AG09309 (cell line): ENCODE results near the gene PACS1.

Experiments used
- DNase-seq: peaks from one replicate; pipeline ENCODE4 v3.0.0-alpha.2; 2010; ENCODE audit warnings: low read depth
- H3K4me3 ChIP-seq: 2 replicates; pipeline ENCODE4 v1.5.1; 2011; ENCODE audit warnings: mild to moderate bottlenecking, low read depth, low read length, moderate library complexity; ENCODE audit not compliant: control insufficient read depth
- TF ChIP-seq, protein P1 (sequence below): IDR thresholded peaks from 2 replicates; pipeline ENCODE4 v1.5.1; 2011; ENCODE audit warnings: mild to moderate bottlenecking, low read depth, low read length, inconsistent platforms; ENCODE audit not compliant: insufficient read depth, control insufficient read depth; ENCODE audit errors: missing control alignments

The PACS1 gene

DNA sequence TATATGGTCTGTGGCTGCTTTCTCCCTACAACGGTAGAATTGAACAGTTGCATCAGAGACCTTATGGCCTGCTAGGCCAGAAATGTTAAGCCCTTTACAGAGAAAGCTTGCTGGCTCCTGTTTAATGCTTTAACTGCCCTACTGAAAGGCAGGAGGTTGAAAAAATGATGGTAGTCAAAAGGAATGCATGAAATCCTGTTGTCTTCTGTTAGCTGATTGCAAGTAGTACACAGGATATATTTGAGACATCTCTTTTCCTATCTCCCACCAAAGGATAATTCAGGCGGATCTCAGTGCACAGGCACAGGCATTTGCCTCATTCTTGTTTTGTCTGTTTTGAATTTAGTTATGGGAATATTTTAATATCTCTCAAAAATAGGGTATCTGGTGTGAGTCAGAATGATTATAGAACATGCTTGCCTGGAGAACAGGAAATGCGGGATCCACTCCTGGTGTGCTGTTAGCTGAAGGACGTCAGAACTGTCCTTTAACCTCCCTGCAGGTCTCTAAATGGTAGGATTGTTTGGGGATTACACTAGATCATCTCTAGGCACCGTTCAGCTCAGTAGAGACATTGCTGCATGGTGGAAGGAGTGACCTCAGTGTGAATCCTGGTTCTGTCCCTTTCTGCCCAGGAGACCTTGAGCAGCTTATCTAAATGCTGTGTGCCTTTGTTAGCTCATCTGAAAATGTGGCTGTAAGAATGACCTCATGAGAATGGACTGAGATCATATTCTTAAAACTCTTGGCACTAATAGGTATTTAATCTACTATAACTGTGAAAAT is 49.5 kb downstream of the PACS1 start:
- TF ChIP-seq, protein P1, sequence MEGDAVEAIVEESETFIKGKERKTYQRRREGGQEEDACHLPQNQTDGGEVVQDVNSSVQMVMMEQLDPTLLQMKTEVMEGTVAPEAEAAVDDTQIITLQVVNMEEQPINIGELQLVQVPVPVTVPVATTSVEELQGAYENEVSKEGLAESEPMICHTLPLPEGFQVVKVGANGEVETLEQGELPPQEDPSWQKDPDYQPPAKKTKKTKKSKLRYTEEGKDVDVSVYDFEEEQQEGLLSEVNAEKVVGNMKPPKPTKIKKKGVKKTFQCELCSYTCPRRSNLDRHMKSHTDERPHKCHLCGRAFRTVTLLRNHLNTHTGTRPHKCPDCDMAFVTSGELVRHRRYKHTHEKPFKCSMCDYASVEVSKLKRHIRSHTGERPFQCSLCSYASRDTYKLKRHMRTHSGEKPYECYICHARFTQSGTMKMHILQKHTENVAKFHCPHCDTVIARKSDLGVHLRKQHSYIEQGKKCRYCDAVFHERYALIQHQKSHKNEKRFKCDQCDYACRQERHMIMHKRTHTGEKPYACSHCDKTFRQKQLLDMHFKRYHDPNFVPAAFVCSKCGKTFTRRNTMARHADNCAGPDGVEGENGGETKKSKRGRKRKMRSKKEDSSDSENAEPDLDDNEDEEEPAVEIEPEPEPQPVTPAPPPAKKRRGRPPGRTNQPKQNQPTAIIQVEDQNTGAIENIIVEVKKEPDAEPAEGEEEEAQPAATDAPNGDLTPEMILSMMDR: no peak
- DNase-seq: no peak
- no peak overlapping the region for H3K4me3 ChIP-seq

DNA sequence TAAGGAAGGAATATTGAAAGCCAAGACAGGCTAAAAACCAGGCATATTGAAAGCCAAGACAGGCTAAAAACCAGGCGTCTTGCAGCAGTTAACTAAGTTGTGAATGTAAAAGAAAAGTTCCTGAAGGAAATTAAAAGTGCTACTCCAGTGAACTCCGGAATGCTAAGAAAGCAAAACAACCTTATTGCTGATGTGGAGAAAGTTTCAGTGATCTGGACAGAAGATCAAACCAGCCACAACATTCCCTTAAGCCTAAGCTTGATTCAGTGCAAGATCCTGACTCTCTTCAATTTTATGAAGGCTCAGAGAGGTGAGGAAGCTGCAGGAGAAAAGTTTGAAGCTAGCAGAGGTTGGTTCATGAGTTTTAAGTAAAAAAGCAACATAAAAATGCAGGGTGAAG is 51.4 kb downstream of the PACS1 start:
- TF ChIP-seq, protein P1: no peak
- no peak for DNase-seq
- no peak overlapping the region for H3K4me3 ChIP-seq

DNA sequence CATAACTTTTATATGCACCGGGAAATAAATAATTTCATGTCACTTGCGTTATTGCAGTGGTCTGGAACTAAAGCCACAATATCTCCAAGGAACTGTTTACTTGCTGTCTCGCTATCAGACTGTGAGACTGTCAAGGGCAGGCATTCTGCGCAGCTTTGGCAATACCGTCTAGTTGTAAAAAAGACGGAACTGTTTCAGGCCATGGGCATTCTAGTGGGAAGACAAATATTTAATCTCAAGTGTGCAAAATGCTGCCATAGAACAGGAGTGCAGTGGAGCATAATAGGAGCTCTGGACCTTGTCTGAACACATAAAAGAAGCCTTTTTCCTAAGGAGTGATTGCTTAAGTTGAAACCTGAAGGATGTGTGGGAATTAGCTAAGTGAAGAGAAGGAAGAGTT is 53.8 kb downstream of the PACS1 start:
- DNase-seq: no peak
- TF ChIP-seq, protein P1: no peak

DNA sequence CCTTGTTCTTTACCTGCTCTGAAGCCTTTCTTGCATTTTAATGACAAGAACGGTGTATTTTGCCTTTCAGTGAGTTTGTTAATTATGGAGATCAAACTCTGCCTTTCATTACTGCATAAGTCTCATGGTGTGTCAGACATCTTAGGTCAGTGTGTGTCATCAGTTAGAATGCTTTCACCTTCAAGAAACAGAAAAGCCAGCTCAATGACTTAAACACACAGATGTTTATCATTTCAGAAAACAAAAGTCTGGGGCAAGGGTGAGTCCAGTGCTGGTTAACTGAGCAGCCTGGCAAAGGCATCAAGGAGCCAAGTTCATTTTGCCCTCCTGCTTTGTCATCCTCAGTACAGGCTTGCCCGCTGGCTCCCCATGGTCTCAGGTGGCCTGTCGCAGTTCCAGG is 54.5 kb downstream of the PACS1 start:
- no peak overlapping the region for H3K4me3 ChIP-seq
- DNase-seq: no peak
- TF ChIP-seq, protein P1: no peak

More for the DNA sequence above, 53.8 kb downstream of the PACS1 start:
- no peak overlapping the region for H3K4me3 ChIP-seq

DNA sequence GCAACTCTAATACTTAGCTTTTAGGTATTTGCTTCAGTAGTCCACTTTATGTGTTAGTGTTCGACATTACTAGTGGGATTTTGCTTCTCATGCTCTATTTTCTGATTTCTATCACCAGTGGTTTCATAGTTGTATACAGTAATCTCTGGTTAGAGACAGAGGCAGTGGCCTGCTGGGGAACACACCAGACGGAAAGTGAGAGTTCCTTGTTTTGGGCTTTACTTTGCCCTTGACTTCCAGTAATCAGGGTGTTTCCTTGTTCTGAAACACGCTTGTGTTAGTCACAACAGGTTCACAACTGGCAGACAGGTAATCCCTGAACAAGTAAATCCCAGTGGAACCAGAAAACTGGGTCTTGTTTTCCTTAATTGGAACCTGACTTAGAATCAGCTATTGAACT is 56.0 kb downstream of the PACS1 start:
- no peak overlapping the region for H3K4me3 ChIP-seq
- TF ChIP-seq, protein P1: no peak
- no peak for DNase-seq

DNA sequence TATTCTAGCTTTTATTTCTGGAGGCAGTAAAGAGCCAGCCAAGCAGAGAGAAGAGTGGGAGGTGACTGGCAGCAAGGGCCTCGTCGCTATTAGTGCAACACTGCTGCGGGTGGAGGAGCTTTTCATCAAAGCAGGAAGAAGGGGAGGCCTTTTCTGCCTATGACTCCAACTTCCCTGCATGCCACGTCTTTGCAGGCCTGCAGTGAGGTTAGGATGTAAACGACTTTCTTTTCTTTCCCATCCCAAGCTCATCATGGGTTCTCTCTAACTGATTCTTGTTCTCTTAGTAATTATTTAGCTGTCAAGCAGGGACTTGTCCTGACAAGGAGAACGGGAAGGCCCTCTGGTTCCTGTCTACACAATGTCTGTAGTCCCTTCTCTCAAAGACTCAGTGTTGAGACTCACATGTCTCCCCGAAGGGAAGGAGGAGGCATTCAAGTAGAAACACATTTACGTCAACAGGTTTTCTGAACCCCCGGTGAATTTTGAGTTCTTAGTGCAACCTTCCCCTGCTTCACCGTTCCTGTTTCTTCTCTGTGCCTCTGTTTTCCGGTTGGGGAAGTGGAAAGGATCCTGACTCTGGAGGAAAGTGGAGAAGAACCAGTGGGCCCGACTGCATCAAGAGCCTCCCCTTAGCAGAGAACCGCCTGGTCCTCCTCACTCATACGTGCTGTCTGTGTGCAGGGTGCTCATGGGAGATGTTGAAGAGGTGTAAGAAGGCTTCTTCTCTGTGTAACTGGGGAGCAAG is 56.9 kb downstream of the PACS1 start:
- H3K4me3 ChIP-seq: no peak overlapping the region
- TF ChIP-seq, protein P1: no peak
- DNase-seq: no peak

DNA sequence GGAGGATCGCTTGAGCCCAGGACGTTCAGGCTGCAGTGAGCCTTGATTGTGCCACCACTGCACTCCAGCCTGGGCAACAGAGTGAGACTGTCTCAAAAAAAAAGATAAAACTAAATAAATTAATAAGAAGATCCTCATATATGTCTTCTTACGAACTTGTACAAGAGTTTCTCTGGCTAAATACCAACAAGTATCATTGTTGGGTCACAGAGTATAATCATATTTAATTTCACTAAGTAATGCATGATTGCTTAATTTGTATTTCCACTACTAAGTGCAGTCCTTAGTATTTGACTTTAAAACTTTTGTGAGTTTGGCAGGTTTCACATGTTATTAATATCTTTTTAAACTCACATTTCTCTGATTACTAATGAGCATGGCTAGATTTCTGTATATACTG is 60.9 kb downstream of the PACS1 start:
- no peak overlapping the region for H3K4me3 ChIP-seq
- TF ChIP-seq, protein P1: no peak
- no peak for DNase-seq
